Activated CD8-positive, alpha-beta memory T cell treated with anti-CD3 and anti-CD28 coated beads for 36 hours (primary cell): Measurements from ENCODE around the gene ZNF425. TPM values are rescaled to one million over a fixed set of nuclear protein-coding genes. Genes with fewer than 3 reads are reported as not detected.
"Not testable (repeated sequence)": the region's sequence is repeated elsewhere in the genome, so short reads cannot be mapped to it uniquely, and the experiment has no call there.

Experiments
- CTCF ChIA-PET: fragments of 350-600 bp; sonication (Branson Sonifier 250); formaldehyde crosslinking; loops from one replicate; lab custom pipeline; 2021; ENCODE audit warnings: antibody characterized with exemption; lab: Charles Lee
- POLR2A ChIA-PET: fragments of 350-600 bp; sonication (Branson Sonifier 250); formaldehyde crosslinking; loops from one replicate; lab custom pipeline; 2021; ENCODE audit warnings: antibody characterized with exemption; lab: Charles Lee
- total RNA-seq, 2 experiments: library from RNA; stranded (reverse); gene quantifications; one replicate each; pipeline ENCODE4 v1.2.3, GENCODE V29; 2021

ZNF425 gene
- total RNA-seq = 1 to 10 TPM in 1 of 2 experiments, under 1 TPM in 1; 0.99 to 1.4 TPM

- CTCF ChIA-PET = interaction anchor here (0.5 to 5.6 kb wide), 10 partner anchors 11 to 121 kb away, joined by 3 to 38 read pairs (median 4); partner anchors contain the start of genes ZNF398 and ZNF786
- POLR2A ChIA-PET = interaction anchor here (0.5 to 2.4 kb wide), 9 partner anchors 21 to 611 kb away, joined by 3 to 22 read pairs (median 3); partner anchors contain the start of gene ZNF398
Measured at GRCh38 chr7:149125863-149126661, at the start of gene ZNF425. ZNF425 (minus strand) TSS chr7:149126324; CDS start chr7:149126213, 111 bp downstream.

GRCh38 chr7:149175150-149175549, 49.0 kb upstream of the ZNF425 start:
- ChIA-PET POLR2A (interaction anchor here (0.9 kb wide), 1 partner anchor 27 kb away, joined by 4 read pairs; no protein-coding TSS in a partner anchor), CTCF (no interaction called here)

GRCh38 chr7:149172534-149172920, 46.4 kb upstream of the ZNF425 start:
- POLR2A ChIA-PET = no interaction called here
- CTCF ChIA-PET = no interaction called here

- POLR2A ChIA-PET = no interaction called here
- CTCF ChIA-PET = no interaction called here
Measured at GRCh38 chr7:149171892-149172533, 45.9 kb upstream of the ZNF425 start.

GRCh38 chr7:149166630-149167352, 40.7 kb upstream of the ZNF425 start:
- POLR2A ChIA-PET = no interaction called here

GRCh38 chr7:149166142-149166541, 40.0 kb upstream of the ZNF425 start:
- ChIA-PET CTCF (interaction anchor here (1.1 kb wide), 1 partner anchor 22 kb away, joined by 4 read pairs; no protein-coding TSS in a partner anchor), POLR2A (interaction anchor here (0.6 kb wide), 1 partner anchor 28 kb away, joined by 3 read pairs; no protein-coding TSS in a partner anchor)

More at GRCh38 chr7:149166630-149167352, 40.7 kb upstream of the ZNF425 start:
- CTCF ChIA-PET = interaction anchor here (1.1 kb wide), 1 partner anchor 21 kb away, joined by 4 read pairs; no protein-coding TSS in a partner anchor

GRCh38 chr7:149161241-149161848, 35.2 kb upstream of the ZNF425 start:
- ChIA-PET CTCF (interaction anchor here (0.7 kb wide), 2 partner anchors 47 to 73 kb away, joined by 3 to 4 read pairs; no protein-coding TSS in a partner anchor), POLR2A (no interaction called here)

GRCh38 chr7:149156898-149157297, 30.8 kb upstream of the ZNF425 start:
- ChIA-PET POLR2A (no interaction called here), CTCF (interaction anchor here (1.5 to 1.8 kb wide), 2 partner anchors 8 to 10 kb away, joined by 4 read pairs; partner anchors contain the start of gene ZNF398)

GRCh38 chr7:149154056-149154455, 27.9 kb upstream of the ZNF425 start:
- POLR2A ChIA-PET = no interaction called here
- CTCF ChIA-PET = no interaction called here

GRCh38 chr7:149153346-149153745, 27.2 kb upstream of the ZNF425 start:
- POLR2A ChIA-PET = interaction anchor here (0.6 kb wide), 1 partner anchor 66 kb away, joined by 3 read pairs; no protein-coding TSS in a partner anchor
- CTCF ChIA-PET = interaction anchor here (0.6 kb wide), 1 partner anchor 265 kb away, joined by 3 read pairs; no protein-coding TSS in a partner anchor

GRCh38 chr7:149150981-149151380, 24.9 kb upstream of the ZNF425 start:
- CTCF ChIA-PET = interaction anchor here (1.1 kb wide), 1 partner anchor 25 kb away, joined by 3 read pairs; the partner anchor contains the start of gene ZNF425
- POLR2A ChIA-PET = interaction anchor here (1.0 kb wide), 1 partner anchor 45 kb away, joined by 3 read pairs; the partner anchor contains the start of gene ZNF282

GRCh38 chr7:149147752-149148653, 21.9 kb upstream of the ZNF425 start:
- POLR2A ChIA-PET = interaction anchor here (0.7 to 3.0 kb wide), 9 partner anchors 9 to 348 kb away, joined by 3 to 22 read pairs (median 4); partner anchors contain the start of genes ZNF425 and ZNF783
- CTCF ChIA-PET = interaction anchor here (0.6 to 4.3 kb wide), 14 partner anchors 9 to 348 kb away, joined by 3 to 38 read pairs (median 3); partner anchors contain the start of genes ZNF282, ZNF425 and ZNF783

- ChIA-PET POLR2A (interaction anchor here (0.5 to 3.0 kb wide), 11 partner anchors 9 to 285 kb away, joined by 3 to 22 read pairs (median 4); partner anchors contain the start of genes ZNF425 and ZNF783), CTCF (interaction anchor here (0.5 to 4.3 kb wide), 11 partner anchors 8 to 349 kb away, joined by 3 to 38 read pairs (median 3); partner anchors contain the start of genes ZNF282, ZNF425 and ZNF783)
Measured at GRCh38 chr7:149147072-149147751, 21.1 kb upstream of the ZNF425 start, which contains the start of gene ZNF398. ZNF398 (plus strand) TSS chr7:149147453; CDS start chr7:149147743, 290 bp downstream.

GRCh38 chr7:149145031-149145845, 19.1 kb upstream of the ZNF425 start:
- CTCF ChIA-PET = interaction anchor here (0.7 to 4.3 kb wide), 2 partner anchors 19 to 28 kb away, joined by 4 to 38 read pairs; partner anchors contain the start of gene ZNF425
- POLR2A ChIA-PET = interaction anchor here (0.6 kb wide), 1 partner anchor 18 kb away, joined by 3 read pairs; no protein-coding TSS in a partner anchor

GRCh38 chr7:149144436-149144922, 18.4 kb upstream of the ZNF425 start:
- CTCF ChIA-PET, POLR2A ChIA-PET: not testable (repeated sequence)
